GM23248 (cell line): ENCODE results near the gene PEX14. TPM values are rescaled to one million over a fixed set of nuclear protein-coding genes. Genes with fewer than 3 reads are reported as not detected.
"Not testable (repeated sequence)": the region's sequence is repeated elsewhere in the genome, so short reads cannot be mapped to it uniquely, and the experiment has no call there.

Experiments used
- DNase-seq: peaks from one replicate; pipeline ENCODE4 v3.0.0-alpha.2; 2015
- H2AFZ ChIP-seq: fragments of 200-600 bp; sonication (generic); 2 replicates; pipeline ENCODE4 v1.6.1; 2016; ENCODE audit warnings: antibody characterized with exemption
- H3F3A ChIP-seq: fragments of 200-600 bp; sonication (generic); 2 replicates; pipeline ENCODE4 v1.6.1; 2016; ENCODE audit warnings: mild to moderate bottlenecking, antibody characterized with exemption, mixed run types; ENCODE audit not compliant: insufficient read depth
- H3K27ac ChIP-seq: fragments of 200-600 bp; sonication (generic); 2 replicates; pipeline ENCODE4 v1.5.1; 2016; ENCODE audit warnings: mild to moderate bottlenecking
- H3K27me3 ChIP-seq: fragments of 200-600 bp; sonication (generic); replicated peaks from 2 replicates; pipeline ENCODE4 v1.6.1; 2016; ENCODE audit warnings: mild to moderate bottlenecking; ENCODE audit not compliant: insufficient read depth
- H3K36me3 ChIP-seq: fragments of 200-600 bp; sonication (generic); 2 replicates; pipeline ENCODE4 v1.6.1; 2016; ENCODE audit warnings: low read depth, mild to moderate bottlenecking
- H3K4me1 ChIP-seq: fragments of 200-600 bp; sonication (generic); 2 replicates; pipeline ENCODE4 v1.6.1; 2016; ENCODE audit warnings: mild to moderate bottlenecking; ENCODE audit not compliant: insufficient read depth
- H3K4me2 ChIP-seq: fragments of 200-600 bp; sonication (generic); one replicate; pipeline ENCODE4 v1.6.1; 2016; ENCODE audit warnings: mild to moderate bottlenecking; ENCODE audit not compliant: unreplicated experiment
- H3K4me3 ChIP-seq: fragments of 200-600 bp; sonication (generic); 2 replicates; pipeline ENCODE4 v1.5.1; 2016; ENCODE audit warnings: mild to moderate bottlenecking
- H3K79me2 ChIP-seq: fragments of 200-600 bp; sonication (generic); 2 replicates; pipeline ENCODE4 v1.6.1; 2016; ENCODE audit warnings: mild to moderate bottlenecking; ENCODE audit not compliant: insufficient read depth
- H3K9ac ChIP-seq: fragments of 200-600 bp; sonication (generic); 2 replicates; pipeline ENCODE4 v1.6.1; 2016; ENCODE audit warnings: mild to moderate bottlenecking
- H3K9me2 ChIP-seq: fragments of 200-600 bp; sonication (generic); 2 replicates; pipeline ENCODE4 v1.6.1; 2016; ENCODE audit warnings: mixed run types, mild to moderate bottlenecking, moderate library complexity; ENCODE audit not compliant: insufficient read depth
- H3K9me3 ChIP-seq: fragments of 200-600 bp; sonication (generic); one replicate; pipeline ENCODE4 v1.6.1; 2017; ENCODE audit warnings: low read depth
- H4K20me1 ChIP-seq: fragments of 200-600 bp; sonication (generic); 2 replicates; pipeline ENCODE4 v1.6.0; 2016; ENCODE audit not compliant: insufficient read depth
- EZH2 ChIP-seq: fragments of 200-600 bp; sonication (generic); IDR thresholded peaks from 2 replicates; pipeline ENCODE4 v1.6.1; 2018; ENCODE audit warnings: antibody characterized with exemption, mild to moderate bottlenecking; ENCODE audit not compliant: insufficient read depth, poor library complexity, severe bottlenecking
- EZH2phosphoT487 ChIP-seq: fragments of 200-600 bp; sonication (generic); IDR thresholded peaks from 2 replicates; pipeline ENCODE4 v1.6.1; 2018; ENCODE audit warnings: antibody characterized with exemption, moderate library complexity, mild to moderate bottlenecking, low read depth; ENCODE audit not compliant: insufficient read depth
- WGBS, 2 experiments: methylation state at CpG; one replicate each; pipeline ENCODE4 v1.1.6; 2015 to 2017; ENCODE audit warnings: low lambda C conversion rate in 2 of 2, low coverage in 1 of 2; ENCODE audit errors: missing lambda C conversion rate in 2 of 2; 5-methylcytosine and 5-hydroxymethylcytosine counted together
- in situ Hi-C: fragments of 300-500 bp; cut with MboI; formaldehyde crosslinking; loops from 2 replicates; pipeline ENCODE4 v1.15.0; 2020
- polyA plus RNA-seq: library from polyadenylated mRNA; unstranded; fragments of >200 nt; fragmentation: Nextera tagmentation; extraction: Ambion mirVana; gene quantifications from 2 replicates; pipeline ENCODE4 v1.2.1, GENCODE V29; 2016
- total RNA-seq: library from RNA; depleted of rRNA; stranded (reverse); fragments of >200 nt; shearing (Covaris generic); gene quantifications from 2 replicates; pipeline ENCODE4 v1.2.3, GENCODE V29; 2014

PEX14 gene
- total and polyA plus RNA-seq, 2 experiments from 2014 or later = 13.9 to 20.1 TPM

DNA sequence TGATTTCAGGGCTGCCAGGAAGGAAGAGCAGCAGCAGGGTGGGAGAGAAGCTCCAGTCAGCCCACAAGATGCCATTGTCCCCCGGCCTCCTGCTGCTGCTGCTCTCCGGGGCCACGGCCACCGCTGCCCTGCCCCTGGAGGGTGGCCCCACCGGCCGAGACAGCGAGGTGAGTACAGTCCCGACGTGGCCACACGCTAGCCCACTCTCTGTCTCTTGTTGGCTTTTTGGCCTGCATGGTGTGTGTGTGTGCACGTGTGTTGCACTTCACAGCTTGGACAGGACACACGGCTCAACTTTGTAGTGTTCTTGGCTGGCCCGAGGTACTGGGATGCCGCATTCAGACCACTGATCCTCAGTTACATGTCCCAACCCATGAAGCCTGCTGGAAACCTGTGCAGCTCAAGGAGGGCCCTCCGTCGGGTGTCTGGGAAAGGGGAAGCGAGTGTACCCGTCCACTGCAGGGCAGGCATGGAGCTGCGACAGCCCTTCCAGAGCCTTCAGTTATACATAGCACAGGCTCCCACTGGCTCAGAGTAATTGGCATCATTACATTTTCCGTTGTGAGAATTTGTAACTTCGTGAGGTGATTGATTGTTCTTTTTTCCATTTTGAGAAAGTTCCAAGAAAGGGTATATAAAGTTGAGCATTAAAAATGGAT is 24.5 kb upstream of the PEX14 start:
- Histone ChIP-seq H3K4me2 (peak overlapping the region; percentile 87), H3K79me2 (no peaks in the 10 kb centered on the region), H3K9me2 (no peaks in the 10 kb centered on the region), H3K36me3 (no peaks in the 10 kb centered on the region), H3F3A (peaks cover 20% of the 10 kb centered on the region), H2AFZ (peak overlapping the region; percentile 81), H3K4me3 (peak overlapping the region; percentile 65; the same call in 1 of the 2 replicates), H3K9me3 (no peaks in the 10 kb centered on the region), H3K27me3 (no peaks in the 10 kb centered on the region), H3K4me1 (peaks cover 19% of the 10 kb centered on the region), H3K27ac (peak overlapping the region; percentile 65), H4K20me1 (no peaks in the 10 kb centered on the region), H3K9ac (peak overlapping the region; percentile 54)
- TF ChIP-seq EZH2phosphoT487 (no peak), EZH2 (no peak)
- DNase-seq = no peak
- 76 to 80% methylated on average over 19 of the region's 21 CpGs for WGBS, 2 experiments
- in situ Hi-C loops = no loop called here

DNA sequence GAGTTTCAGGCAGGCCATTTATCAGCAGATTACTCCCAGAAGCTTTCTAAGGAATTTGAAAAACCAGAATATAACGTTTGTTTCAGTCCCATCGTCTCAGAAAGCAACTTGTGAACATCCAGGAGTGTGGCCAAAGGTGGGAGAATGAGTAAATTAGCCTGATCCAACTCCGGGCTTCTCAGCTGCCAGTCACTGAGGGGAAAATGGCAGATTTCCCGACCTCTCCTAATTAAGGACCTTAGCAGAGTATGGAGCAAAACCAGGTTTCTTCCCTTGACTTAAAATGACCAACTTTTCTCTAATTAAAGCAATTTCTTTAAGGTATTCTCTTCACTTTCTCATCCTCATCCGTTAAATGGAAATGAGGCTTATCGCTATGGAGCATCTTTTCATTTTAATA is 23.9 kb upstream of the PEX14 start:
- H3K4me1 ChIP-seq = peaks cover 19% of the 10 kb centered on the region
- peaks cover 20% of the 10 kb centered on the region for H3F3A ChIP-seq
- no peak for TF ChIP-seq EZH2
- peak overlapping the region; percentile 87 for H3K4me2 ChIP-seq
- H2AFZ ChIP-seq = peak overlapping the region; percentile 81
- no peaks in the 10 kb centered on the region for H3K27me3 ChIP-seq
- no peaks in the 10 kb centered on the region for H3K79me2 ChIP-seq
- H4K20me1 ChIP-seq = no peaks in the 10 kb centered on the region
- H3K4me3 ChIP-seq = peak overlapping the region; percentile 65
- H3K9me3 ChIP-seq = no peaks in the 10 kb centered on the region
- H3K27ac ChIP-seq = peak overlapping the region; percentile 65
- DNase-seq = peak; percentile 34
- no peaks in the 10 kb centered on the region for H3K36me3 ChIP-seq
- in situ Hi-C loops = no loop called here
- no peaks in the 10 kb centered on the region for H3K9me2 ChIP-seq
- peak overlapping the region; percentile 54 for H3K9ac ChIP-seq
- 4 to 7% methylated on average over 6 of the region's 6 CpGs for WGBS, 2 experiments

DNA sequence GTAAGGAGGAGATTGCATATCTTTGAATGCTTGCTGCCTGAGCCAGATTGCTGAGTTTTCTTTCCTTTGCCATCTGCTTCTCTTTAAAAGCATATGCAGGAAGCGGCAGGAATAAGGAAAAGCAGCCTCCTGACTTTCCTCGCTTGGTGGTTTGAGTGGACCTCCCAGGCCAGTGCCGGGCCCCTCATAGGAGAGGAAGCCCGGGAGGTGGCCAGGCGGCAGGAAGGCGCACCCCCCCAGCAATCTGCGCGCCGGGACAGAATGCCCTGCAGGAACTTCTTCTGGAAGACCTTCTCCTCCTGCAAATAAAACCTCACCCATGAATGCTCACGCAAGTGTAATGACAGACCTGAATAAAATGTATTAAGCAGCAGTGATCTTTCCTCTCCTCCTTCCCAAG is 23.5 kb upstream of the PEX14 start:
- peak overlapping the region; percentile 65 for H3K27ac ChIP-seq
- H3K36me3 ChIP-seq = no peaks in the 10 kb centered on the region
- peak overlapping the region; percentile 54 for H3K9ac ChIP-seq
- H2AFZ ChIP-seq = peak overlapping the region; percentile 81
- peaks cover 20% of the 10 kb centered on the region for H3F3A ChIP-seq
- peak overlapping the region; percentile 87 for H3K4me2 ChIP-seq
- H3K27me3 ChIP-seq = no peaks in the 10 kb centered on the region
- H3K4me3 ChIP-seq = peak overlapping the region; percentile 65
- in situ Hi-C loops = no loop called here
- H3K79me2 ChIP-seq = no peaks in the 10 kb centered on the region
- 0 to 2% methylated on average over 10 of the region's 10 CpGs for WGBS, 2 experiments
- peaks cover 19% of the 10 kb centered on the region for H3K4me1 ChIP-seq
- peak; percentile 81 for DNase-seq
- no peak for TF ChIP-seq EZH2phosphoT487
- TF ChIP-seq EZH2 = no peak
- H3K9me3 ChIP-seq = no peaks in the 10 kb centered on the region
- no peaks in the 10 kb centered on the region for H4K20me1 ChIP-seq
- no peaks in the 10 kb centered on the region for H3K9me2 ChIP-seq

DNA sequence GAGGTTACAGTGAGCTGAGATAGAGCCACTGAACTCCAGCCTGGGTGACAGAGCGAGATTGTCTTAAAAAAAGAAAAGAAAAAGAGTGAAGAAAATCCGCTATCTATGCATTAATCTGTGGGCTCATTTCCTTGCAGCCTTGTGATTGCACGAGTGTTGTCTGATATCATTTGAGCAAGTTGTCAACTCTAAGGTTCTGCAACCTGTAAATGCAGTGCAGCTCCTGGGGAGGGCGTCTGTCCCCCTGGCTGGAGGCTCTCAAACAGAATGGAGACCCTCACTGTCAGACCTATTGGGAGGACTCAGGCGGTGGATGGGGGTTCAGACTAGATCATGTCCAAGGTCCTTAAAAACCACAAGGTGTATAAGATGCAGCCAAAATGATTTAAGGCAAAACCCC is 18.7 kb upstream of the PEX14 start:
- peaks cover 23% of the 10 kb centered on the region for H3K4me1 ChIP-seq
- DNase-seq = no peak
- no peaks in the 10 kb centered on the region for H4K20me1 ChIP-seq
- H3K27me3 ChIP-seq = no peaks in the 10 kb centered on the region
- 94 to 96% methylated on average over 5 of the region's 5 CpGs for WGBS, 2 experiments
- H3K36me3 ChIP-seq = no peaks in the 10 kb centered on the region
- no peaks in the 10 kb centered on the region for H3K9me2 ChIP-seq
- no peak overlapping the region for H3K9ac ChIP-seq
- H2AFZ ChIP-seq = no peak overlapping the region
- H3F3A ChIP-seq = peaks cover 20% of the 10 kb centered on the region
- H3K9me3 ChIP-seq = no peaks in the 10 kb centered on the region
- no peak overlapping the region for H3K4me2 ChIP-seq
- TF ChIP-seq EZH2phosphoT487 (no peak), EZH2 (no peak)
- H3K27ac ChIP-seq = no peak overlapping the region
- in situ Hi-C loops = no loop called here
- no peaks in the 10 kb centered on the region for H3K79me2 ChIP-seq
- H3K4me3 ChIP-seq = no peak overlapping the region

DNA sequence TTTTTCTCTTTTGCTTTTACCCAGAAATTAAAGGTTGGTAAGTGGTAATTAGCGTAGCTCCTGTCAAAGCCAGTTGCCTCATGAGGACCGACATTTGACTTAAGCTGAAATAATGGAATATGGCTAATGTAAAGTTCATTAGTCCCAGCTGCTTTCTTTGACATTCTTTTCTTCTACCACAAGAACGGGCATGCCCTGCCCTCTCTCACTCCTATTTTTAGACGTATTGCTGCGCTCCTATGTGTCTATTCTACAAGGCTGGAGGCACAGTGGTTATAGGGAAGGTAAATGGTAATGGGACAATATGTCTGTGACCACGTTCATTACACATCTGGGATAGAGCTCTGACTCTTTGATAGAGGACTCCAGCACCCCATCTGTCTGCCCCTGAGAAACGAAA is 18.1 kb upstream of the PEX14 start:
- peaks cover 14% of the 10 kb centered on the region for H3F3A ChIP-seq
- H3K79me2 ChIP-seq = no peaks in the 10 kb centered on the region
- H3K9ac ChIP-seq = no peak overlapping the region
- no peaks in the 10 kb centered on the region for H3K36me3 ChIP-seq
- no peak overlapping the region for H2AFZ ChIP-seq
- TF ChIP-seq EZH2phosphoT487 (no peak), EZH2 (no peak)
- H3K9me3 ChIP-seq = no peaks in the 10 kb centered on the region
- in situ Hi-C loops = no loop called here
- no peaks in the 10 kb centered on the region for H3K9me2 ChIP-seq
- H3K4me2 ChIP-seq = no peak overlapping the region
- H3K27me3 ChIP-seq = no peaks in the 10 kb centered on the region
- peaks cover 17% of the 10 kb centered on the region for H3K4me1 ChIP-seq
- no peak for DNase-seq
- H4K20me1 ChIP-seq = no peaks in the 10 kb centered on the region
- no peak overlapping the region for H3K4me3 ChIP-seq
- H3K27ac ChIP-seq = no peak overlapping the region
- 68 to 73% methylated on average over 7 of the region's 7 CpGs for WGBS, 2 experiments

DNA sequence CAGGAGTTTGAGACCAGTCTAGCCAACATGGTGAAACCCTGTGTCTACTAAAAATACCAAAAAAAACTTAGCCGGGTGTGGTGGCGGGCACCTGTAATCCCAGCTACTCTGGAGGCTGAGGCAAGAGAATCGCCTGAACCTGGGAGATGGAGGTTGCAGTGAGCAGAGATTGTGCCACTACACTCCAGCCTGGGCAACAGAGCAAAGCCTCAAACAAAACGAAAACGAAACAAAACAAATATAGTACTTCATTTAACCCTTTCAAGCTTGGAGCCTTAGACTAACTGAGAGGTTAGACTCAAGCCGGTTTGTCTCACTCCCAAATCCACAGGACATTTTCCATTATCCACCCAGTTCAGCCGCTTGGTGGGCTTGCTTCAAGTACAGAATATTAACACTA is 17.3 kb upstream of the PEX14 start:
- not testable (repeated sequence) for DNase-seq, H3K9me3 ChIP-seq
- peak overlapping the region; percentile 9 for H3K4me2 ChIP-seq

More for the DNA sequence above, 17.3 kb upstream of the PEX14 start:
- H3K9ac ChIP-seq, H2AFZ ChIP-seq, H3K9me2 ChIP-seq, H4K20me1 ChIP-seq, H3F3A ChIP-seq, H3K79me2 ChIP-seq, H3K36me3 ChIP-seq, H3K27me3 ChIP-seq, H3K4me3 ChIP-seq, in situ Hi-C loops, H3K27ac ChIP-seq: not testable (repeated sequence)
- WGBS, 2 experiments = 69 to 71% methylated on average over 7 of the region's 7 CpGs
- H3K4me1 ChIP-seq = peaks cover 12% of the 10 kb centered on the region; the same call in 1 of the 2 replicates
